Fibroblast of upper back skin (primary cell): Measurements from ENCODE around the gene LMOD2.

Experiments used
- DNase-seq: peaks from one replicate; pipeline ENCODE4 v3.0.0-alpha.2; 2013

The LMOD2 gene

DNA sequence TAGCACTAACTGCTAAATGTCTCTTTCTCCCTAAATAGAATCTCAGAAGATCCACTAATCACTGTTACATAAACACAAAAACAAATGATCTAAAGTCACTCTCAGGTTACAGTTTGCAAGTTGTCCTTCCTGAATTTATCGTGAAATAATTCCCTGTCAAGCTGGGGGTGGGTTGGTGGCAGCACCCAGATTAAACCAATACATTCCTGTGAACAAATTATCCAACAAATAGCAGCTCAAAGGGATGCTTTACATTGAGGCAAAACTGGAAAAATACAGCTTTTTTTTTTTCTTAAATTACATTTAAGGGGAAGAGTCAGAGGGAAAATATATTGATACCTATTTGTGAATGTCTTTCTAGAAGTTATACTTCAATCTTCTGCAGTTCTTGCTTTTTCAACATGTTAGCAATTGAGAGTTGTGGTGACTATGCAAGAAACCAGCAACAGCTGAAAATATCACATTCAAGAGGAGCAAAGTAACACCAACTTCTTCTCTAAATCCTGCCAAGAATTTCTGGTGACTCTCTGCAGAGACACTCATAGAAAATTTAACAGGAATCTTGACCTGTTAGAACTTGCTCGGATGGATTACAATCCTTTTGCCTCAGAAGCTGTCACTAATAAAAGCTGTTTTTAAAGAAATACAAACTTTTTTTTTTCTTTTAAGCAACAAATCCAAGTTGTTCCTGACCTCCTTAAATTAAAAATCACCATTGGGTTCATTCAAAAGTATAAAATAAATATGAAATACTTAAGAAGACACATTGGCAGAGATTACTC is 18.9 kb downstream of the LMOD2 start:
- peak; percentile 53 for DNase-seq

DNA sequence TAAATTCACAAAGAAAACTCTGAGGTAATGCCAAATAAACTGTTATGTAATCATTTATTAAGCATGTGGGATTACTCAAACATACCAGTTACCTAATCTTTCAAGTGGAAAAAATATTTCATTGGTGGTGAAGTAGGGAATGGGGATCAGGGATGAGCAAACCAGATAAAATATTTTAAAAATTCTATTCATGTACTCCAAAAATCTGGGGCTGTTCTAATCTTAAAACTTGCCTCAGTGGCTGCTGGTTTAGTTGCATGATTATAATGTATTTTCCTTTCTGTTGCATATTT is 19.5 kb downstream of the LMOD2 start:
- peak; percentile 60 for DNase-seq

DNA sequence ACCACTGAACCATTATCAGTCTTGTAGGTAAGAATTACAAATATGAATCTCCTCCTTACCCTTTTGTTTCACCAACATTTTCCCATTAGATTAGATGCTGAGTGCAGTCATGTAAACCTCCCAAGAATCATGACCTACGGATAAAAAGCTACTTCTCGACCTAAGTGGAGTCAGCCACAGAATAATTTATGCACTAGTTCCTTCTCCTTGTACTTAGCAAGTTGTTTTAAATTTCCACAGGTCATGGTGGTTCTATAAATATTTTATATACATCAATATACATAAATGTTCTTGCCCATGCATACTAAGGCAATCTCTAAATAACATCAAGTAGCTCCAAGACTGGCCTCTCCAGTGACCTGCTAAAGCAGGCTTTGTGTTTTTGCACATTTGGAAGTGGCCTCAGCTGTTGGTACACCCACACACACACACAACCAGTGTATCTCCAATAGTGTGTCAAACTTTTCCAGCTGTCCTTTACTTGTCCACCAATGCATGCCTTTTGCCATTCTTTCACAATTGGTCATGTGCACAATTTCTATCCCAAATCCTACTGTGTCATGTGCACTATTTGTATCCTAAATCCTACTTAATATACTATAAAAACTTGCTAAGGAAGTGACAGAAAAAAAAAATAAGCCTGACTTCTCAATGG is 21.5 kb downstream of the LMOD2 start:
- DNase-seq, result no peak

DNA sequence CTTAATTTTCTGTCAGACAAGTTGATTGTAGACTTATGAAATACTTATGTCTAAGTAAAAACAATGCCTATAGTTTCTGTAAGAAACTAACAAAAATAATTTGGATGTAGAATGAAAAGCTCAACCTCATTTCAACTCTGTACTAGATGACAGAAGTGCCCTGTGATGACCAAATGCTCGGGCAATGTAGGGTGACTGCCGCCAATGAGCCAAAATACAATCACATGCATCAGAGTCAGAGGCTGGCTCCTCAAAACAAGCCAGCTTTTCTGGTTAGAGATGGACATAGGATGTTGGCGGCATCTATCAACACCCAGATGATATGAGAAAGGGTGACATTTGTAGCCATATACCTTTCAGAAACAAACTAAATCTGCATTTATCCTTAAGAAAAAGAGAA is 23.9 kb downstream of the LMOD2 start:
- DNase-seq, result no peak

DNA sequence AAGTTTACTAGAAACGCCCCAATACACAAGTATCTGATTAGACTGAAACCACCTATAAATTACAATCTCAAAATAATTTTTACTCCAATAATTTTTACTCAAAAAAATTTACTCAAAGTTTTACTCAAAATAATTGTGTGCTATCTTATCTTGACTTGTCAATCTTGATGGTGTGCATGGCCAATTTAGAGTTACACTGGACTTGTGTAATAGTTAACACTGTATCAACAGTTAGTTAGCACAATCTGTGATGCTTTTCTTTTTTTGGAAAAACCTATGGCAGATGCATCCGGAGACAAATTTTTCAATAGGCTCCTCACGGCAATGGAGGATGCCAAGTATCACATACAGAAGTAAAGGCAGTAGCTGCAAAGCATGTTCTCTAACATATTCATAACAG is 24.9 kb downstream of the LMOD2 start:
- no peak for DNase-seq

DNA sequence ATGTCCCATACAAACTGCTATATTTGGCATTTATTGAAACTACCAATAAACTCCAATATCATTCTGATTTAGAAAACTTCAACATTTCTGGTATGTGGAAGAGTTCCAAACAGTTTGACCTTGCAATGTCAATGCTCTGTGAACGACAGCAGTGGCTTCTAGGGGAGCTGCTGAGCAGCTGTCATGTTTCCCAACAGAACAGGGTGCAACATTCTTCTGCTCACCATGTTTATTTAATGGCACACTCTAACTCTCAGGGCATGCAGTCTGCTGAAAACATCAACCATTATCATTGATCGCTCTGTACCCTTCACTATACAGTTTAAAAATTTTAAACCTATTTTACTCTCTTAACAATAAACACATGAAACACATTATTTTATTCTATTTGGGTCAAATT is 25.9 kb downstream of the LMOD2 start:
- no peak for DNase-seq

DNA sequence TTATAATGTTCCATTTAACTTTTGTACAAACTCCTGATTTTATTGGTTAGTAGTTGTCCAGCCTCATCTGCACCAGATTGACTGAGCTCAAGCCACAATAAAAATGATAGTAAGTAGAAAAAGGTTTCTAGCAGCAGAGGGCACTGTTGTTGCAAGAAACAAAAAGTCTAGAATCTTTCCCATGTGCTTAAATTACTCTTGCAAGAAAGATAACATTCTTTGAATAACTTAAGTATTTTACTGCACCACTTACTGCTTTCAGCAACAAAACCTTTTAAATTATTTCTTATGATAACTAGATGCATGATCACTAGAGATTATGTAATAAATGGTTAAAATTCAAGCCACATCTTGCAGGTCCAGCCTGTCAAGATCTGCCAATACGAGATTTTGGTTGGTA is 27.0 kb downstream of the LMOD2 start:
- DNase-seq, result peak; percentile 72

DNA sequence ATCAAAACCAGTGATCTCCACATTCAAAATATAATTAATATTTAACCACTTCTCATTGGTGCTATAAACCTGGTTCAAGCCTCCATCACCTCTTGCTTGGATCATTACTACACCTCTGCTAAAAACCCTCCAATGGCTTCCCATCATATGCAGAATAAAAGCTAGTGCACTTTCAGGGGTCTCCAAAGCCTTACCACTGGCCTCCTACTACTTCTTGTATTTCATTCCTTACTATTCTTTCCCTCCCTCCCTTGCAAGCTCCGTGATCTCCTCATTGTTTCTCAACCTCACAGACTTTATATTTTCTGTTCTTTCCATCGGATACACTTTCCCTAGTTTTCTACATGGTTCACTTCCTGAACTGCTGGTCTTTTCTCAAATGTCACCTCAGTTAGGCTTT is 31.5 kb downstream of the LMOD2 start:
- no peak for DNase-seq

DNA sequence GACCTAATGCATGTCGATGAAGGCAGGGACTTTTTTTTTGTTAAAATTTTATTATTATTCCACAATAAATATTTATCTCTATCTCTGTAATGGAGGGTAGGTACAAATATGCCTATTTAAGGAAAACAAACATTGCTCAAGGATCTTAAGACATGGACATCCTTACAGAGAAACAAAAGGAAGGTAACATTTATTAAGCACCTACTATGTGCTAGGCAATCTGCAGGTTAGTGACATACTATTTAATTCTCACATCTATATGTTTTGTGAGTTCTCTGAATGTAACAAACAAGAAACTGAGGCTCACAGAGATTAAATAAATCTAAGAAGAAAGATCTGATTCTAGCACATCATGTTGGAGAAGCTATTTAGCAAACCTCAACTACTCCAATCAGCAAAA is 32.1 kb downstream of the LMOD2 start:
- no peak for DNase-seq

DNA sequence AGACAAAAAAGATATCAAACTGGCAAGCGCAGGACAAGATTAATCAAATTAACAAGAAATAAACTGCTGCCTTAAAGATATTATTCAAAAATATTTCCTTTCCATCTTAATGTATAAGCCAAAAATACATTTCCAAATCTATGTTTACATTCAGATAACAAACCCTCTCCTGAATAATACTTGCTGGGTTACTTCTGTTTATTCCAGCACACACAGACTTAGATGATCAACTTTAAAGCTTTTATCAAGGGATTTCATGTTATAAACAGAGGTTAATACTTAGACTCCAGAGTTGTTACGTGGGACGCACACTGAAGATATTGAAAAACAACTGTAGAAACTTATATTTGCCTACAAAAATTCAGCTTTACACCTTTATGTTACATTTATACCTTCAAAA is 33.6 kb downstream of the LMOD2 start:
- no peak for DNase-seq

DNA sequence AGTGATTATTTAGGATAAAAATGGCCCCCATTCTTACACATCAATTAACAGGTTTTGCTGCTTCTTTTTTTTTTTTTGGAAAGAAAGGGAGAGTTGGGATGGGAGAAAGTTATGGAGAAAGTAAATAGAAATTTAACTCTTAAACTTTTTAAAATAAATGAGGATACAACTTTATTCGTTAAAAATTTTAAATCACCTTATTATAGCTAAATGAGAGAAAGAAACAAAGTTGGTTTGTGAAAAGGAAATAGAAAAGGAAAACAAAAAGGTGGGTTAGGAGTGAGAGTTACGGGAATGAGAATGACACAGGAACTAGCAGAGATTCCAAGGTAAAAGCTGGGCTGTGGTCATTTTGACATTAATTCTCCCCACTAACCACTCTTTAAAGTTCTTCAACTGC is 34.9 kb downstream of the LMOD2 start:
- no peak for DNase-seq

DNA sequence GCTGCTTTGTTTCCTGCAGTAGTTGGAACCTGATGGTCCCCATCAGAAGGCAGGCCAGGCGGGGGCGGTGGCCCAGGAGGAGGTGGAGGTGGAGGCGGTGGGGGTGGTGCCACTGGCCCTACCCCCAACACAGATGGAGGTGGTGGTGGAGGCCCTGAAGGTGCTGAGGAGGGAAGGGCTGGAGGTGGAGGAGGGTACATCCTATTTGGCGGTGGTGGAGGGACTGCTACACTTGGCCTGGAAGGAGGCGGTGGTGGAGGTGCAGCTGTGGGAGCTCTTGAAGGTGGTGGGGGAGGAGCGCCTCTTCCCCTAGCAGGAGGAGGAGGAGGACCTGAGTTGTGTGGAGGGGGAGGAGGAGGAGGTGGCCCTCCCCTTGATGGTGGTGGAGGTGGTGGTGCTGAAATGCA is 36.8 kb downstream of the LMOD2 start:
- no peak for DNase-seq

DNA sequence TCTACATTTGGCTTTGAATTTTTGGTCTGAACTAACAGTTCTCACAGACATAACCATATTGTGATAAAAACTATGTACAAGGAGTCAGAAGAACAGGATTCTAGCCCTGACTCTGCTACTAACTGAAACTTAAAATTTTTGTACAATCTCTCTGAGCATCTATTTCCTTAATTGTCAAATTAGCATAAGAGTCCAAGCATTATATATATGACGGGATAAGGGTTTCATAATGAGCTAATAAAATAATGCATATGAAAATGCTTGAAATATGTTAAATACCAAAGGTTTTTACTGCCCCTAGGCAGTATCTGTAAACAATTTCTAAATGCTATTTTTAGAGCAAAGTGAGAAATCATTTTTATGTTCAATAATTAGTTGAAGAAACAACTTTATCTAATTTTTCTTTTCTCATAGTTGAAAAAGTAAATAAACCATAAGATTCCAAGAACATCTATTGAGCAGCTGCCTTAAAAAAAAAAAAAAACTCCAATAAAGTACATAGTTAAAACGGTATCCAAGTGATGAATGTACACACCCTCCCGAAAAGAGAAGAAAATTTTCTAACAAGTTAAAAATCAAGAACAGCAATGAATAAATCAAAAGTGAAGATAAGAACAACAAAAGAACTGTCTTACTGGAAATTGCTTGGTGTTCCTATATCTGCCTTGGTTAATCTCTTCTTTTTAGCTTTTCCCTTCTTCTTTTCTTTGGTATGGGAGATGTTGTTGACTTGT is 40.4 kb downstream of the LMOD2 start:
- DNase-seq, result no peak

DNA sequence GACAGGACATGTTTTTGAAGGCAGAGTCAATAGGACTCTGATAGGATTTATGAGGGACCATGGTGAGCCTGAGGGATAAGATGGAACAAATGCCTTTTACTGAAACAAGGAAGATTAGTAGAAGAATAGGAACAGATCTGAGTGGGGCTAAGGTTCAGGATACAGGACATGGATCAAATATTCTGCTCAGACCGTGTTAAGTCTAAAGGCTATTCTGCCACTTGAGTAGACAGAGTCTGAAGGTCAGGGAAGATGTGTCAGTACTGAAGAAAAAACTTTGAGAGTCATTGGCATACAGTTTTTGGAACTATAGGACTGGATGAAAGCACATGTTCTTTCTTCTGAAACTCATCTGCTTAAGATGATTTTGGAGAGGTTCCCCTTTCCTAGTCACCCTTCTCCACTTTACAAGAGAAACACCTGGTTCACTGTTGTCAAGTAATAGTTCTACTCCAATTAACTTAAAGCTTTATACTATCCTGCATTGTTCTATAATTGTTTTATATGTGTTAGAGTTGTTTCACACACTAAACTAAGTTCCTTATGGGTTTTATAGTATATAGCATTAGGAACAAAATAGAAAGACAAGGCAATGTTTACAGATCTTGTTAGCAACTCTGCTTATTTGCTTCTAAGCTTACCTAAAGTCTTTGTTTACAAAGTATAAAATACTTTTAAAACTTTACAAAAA is 49.7 kb downstream of the LMOD2 start:
- DNase-seq, result no peak

DNA sequence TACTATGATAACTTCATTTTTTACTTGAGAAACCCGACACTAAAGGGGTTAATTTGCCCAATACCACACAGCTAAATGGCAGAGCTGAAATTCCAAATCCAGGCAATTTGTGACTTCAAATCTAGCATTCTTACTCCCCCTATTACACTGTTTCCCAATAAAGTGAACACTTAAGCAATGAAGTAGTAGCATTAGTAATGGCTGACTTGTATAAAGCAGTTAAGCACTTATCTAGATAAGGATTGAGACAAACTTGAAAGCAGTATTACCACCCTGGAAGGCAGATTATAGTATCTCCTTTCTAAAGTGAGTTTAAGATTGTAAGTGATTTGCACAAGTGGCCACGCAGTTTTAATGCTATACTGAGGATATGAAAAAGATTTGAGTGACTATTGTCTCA is 53.9 kb downstream of the LMOD2 start:
- DNase-seq, result no peak

DNA sequence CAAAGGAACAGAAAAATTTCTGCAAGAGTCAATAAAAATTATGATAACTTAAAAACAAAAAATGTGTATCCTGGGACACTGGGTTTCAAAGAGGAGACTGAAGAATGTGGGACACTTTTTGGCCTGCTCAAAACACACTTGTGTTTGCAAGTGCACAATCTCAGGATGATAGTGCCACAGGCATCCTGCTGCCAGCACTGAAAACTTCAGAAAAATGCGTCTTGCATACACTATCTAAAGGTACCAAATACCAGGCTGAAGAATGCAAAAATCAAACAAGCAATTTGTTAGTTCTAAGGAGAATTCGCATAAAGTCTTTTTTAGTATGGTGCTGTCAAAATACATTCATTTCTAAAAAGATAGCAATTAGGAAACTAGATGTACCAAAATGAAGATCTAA is 55.0 kb downstream of the LMOD2 start:
- DNase-seq, result no peak

DNA sequence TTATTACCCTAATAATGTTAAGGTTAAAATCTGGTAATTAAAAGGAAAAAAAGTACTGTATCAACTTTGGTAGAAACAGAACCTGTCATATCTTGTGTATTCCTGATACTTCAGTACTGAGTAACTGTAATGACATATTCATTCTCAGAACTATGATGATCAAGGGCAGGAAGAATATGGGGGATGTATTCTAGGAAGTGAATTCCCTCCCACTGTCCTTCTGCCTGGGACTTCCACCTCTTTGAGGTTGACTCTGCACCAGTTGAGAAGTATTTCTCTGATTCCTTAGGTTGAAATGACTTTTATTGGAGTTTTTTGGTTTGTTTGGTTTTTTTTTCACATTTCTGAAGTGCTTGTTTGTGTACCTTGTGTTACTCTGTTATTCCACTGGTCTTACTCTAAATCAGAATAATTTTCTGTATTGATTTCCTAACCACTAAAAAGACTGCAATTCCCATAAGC is 56.2 kb downstream of the LMOD2 start:
- DNase-seq, result no peak

DNA sequence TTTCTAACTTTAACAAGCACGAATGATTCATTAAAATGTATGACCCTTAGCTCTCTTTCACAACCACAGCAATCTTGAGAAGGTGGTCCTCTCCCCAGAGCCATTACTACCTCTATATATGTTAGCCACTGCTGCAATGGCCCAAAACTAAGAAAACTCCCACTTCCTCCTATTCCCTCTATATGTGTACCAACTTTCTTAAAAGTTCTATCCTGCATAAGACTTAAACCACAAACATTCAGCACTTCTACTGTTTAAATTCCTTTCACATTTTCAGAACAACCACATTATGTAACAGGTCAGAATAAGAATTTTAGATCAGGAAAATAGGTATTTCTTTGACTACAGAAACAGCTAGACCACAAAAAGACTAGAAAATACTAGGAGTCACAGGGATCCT is 57.0 kb downstream of the LMOD2 start:
- peak; percentile 83 for DNase-seq
